ENCODE measurements around the gene ACTA1.

DNA sequence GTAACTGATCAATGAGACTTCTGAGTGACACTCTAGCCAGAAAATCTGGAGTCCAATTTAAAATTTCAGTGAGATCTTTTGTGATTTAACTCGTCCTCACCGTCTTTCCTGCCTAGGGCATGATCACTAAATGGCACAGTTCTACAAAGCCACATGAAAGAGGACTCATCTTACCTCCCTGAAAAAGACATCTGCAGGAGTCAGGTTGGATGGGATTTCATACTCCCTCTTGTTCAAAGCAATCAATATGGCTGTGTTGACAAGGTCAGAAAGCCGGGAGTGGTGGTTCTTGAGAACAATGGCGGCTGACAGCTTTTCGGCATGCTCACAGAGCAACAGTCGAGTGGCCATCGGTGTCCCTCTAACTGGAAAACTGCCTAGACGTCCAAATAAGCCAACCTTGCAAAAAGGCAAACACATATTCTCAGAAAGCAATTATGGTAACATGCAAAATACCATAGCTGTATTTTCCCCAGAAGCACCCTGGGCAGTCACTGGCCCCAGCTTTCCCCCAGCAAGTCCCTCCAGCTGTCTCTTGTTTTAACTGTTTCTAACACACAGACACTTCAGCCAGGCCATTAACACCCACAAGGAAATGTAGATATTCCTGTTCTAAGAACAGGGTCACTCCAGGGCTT lies 36.6 kb upstream of the ACTA1 start:
- no peak for TF ChIP-seq EZH2 (IDR thresholded peaks at IDR 0.05; ENCODE audit: insufficient read depth, low read length)
- TF ChIP-seq, protein P1, sequence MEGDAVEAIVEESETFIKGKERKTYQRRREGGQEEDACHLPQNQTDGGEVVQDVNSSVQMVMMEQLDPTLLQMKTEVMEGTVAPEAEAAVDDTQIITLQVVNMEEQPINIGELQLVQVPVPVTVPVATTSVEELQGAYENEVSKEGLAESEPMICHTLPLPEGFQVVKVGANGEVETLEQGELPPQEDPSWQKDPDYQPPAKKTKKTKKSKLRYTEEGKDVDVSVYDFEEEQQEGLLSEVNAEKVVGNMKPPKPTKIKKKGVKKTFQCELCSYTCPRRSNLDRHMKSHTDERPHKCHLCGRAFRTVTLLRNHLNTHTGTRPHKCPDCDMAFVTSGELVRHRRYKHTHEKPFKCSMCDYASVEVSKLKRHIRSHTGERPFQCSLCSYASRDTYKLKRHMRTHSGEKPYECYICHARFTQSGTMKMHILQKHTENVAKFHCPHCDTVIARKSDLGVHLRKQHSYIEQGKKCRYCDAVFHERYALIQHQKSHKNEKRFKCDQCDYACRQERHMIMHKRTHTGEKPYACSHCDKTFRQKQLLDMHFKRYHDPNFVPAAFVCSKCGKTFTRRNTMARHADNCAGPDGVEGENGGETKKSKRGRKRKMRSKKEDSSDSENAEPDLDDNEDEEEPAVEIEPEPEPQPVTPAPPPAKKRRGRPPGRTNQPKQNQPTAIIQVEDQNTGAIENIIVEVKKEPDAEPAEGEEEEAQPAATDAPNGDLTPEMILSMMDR (IDR thresholded peaks at IDR 0.05; ENCODE audit: insufficient read depth, low read depth, low read length) = no peak

All from astrocyte (in vitro differentiated cells and primary cell).